Astrocyte (in vitro differentiated cells and primary cell): ENCODE data around the gene SNRPF.

ENCODE experiments used
- CTCF ChIP-seq: IDR thresholded peaks from 2 replicates; pipeline ENCODE4 v1.5.1; 2011; ENCODE audit warnings: low read depth, mild to moderate bottlenecking, inconsistent platforms, low read length, moderate library complexity; ENCODE audit not compliant: insufficient read depth
- EZH2 ChIP-seq: IDR thresholded peaks from 2 replicates; pipeline ENCODE4 v1.6.1; 2012; ENCODE audit warnings: mild to moderate bottlenecking, low read length, inconsistent platforms; ENCODE audit not compliant: insufficient read depth

- TF ChIP-seq CTCF: peak; percentile 70
- TF ChIP-seq EZH2: no peak
Observed at GRCh38 chr12:95820096-95820703, 38.6 kb upstream of the SNRPF start.
